Endothelial cell of umbilical vein (primary cell): ENCODE data around the gene ZPR1. TPM values are rescaled to one million over a fixed set of nuclear protein-coding genes. Genes with fewer than 3 reads are reported as not detected.

ENCODE experiments used
- BruUV-seq: library from RNA; stranded (reverse); fragments of 400-500 nt; replicated peaks from 2 replicates; lab custom pipeline; 2021; lab: Mats Ljungman, UMichigan
- CTCF ChIA-PET: fragments of 300-600, 350-600 bp; sonication (Branson Sonifier 250); formaldehyde crosslinking; loops from one replicate; lab custom pipeline; 2021; ENCODE audit warnings: antibody characterized with exemption, inconsistent platforms; lab: Charles Lee
- POLR2A ChIA-PET: fragments of 300-600, 350-600 bp; sonication (Branson Sonifier 250); formaldehyde crosslinking; loops from one replicate; lab custom pipeline; 2021; ENCODE audit warnings: antibody characterized with exemption, inconsistent platforms; lab: Charles Lee
- DNase-seq: peaks from one replicate; pipeline ENCODE4 v3.0.0-alpha.2; 2011; ENCODE audit warnings: low read depth, low spot score
- FAIRE-seq: peaks from 2 replicates; lab custom pipeline; 2011; peaks lifted over from hg19 to GRCh38; lab: Jason Lieb, UNC
- H2AFZ ChIP-seq: 2 replicates; pipeline ENCODE4 v1.6.0; 2012; ENCODE audit warnings: low read depth, low read length, control low read depth, inconsistent platforms
- H3K27ac ChIP-seq: 2 replicates; pipeline ENCODE4 v1.5.1; 2011; ENCODE audit warnings: low read depth, mild to moderate bottlenecking, control low read depth, low read length, moderate library complexity; ENCODE audit not compliant: insufficient read depth
- H3K27me3 ChIP-seq, 2 experiments: 2 replicates each; pipeline versions ENCODE4 v1.6.0 to v1.6.1; 2011; ENCODE audit warnings: low read length in 2 of 2, mixed read lengths in 1 of 2; ENCODE audit not compliant: control insufficient read depth in 2 of 2, insufficient read depth in 2 of 2
- H3K36me3 ChIP-seq, 2 experiments: 2 replicates in 1 of 2; 3 replicates in 1 of 2; pipeline ENCODE4 v1.5.1; 2011; ENCODE audit warnings: low read length in 2 of 2, mild to moderate bottlenecking in 1 of 2, moderate library complexity in 1 of 2; ENCODE audit not compliant: control insufficient read depth in 2 of 2, insufficient read depth in 2 of 2; ENCODE audit errors: extremely low read depth in 1 of 2
- H3K4me1 ChIP-seq: 3 replicates; pipeline ENCODE4 v1.5.1; 2011; ENCODE audit warnings: mild to moderate bottlenecking, low read length; ENCODE audit not compliant: control insufficient read depth, insufficient read depth; ENCODE audit errors: extremely low read depth
- H3K4me2 ChIP-seq: 2 replicates; pipeline ENCODE4 v1.6.1; 2011; ENCODE audit warnings: low read length, control low read depth, mixed read lengths; ENCODE audit not compliant: insufficient read depth
- H3K4me3 ChIP-seq, 3 experiments: fragments of 200-600 bp in 1 of 3; sonication (generic), shearing (Covaris generic) in 1 of 3; replicated peaks in 1 of 3; 2 replicates each; pipeline ENCODE4 v1.5.1; 2011 to 2016; ENCODE audit warnings: control low read depth in 3 of 3, low read length in 3 of 3, mild to moderate bottlenecking in 2 of 3, inconsistent platforms in 1 of 3, low read depth in 1 of 3, moderate library complexity in 1 of 3; ENCODE audit not compliant: insufficient read depth in 1 of 3
- H3K79me2 ChIP-seq: 2 replicates; pipeline ENCODE4 v1.6.0; 2012; ENCODE audit warnings: low read length, inconsistent platforms; ENCODE audit not compliant: control insufficient read depth, insufficient read depth
- H3K9ac ChIP-seq: replicated peaks from 2 replicates; pipeline ENCODE3; 2011; ENCODE audit warnings: low read length, control low read depth; ENCODE audit not compliant: insufficient read depth; ENCODE audit errors: extremely low read depth
- H3K9me1 ChIP-seq: replicated peaks from 3 replicates; pipeline ENCODE4 v1.6.0; 2011; ENCODE audit warnings: mild to moderate bottlenecking, low read length; ENCODE audit not compliant: control insufficient read depth, insufficient read depth; ENCODE audit errors: extremely low read depth
- H3K9me3 ChIP-seq: replicated peaks from 2 replicates; pipeline ENCODE4 v1.5.1; 2012; ENCODE audit warnings: low read length, inconsistent platforms; ENCODE audit not compliant: control insufficient read depth, insufficient read depth
- H4K20me1 ChIP-seq: replicated peaks from 2 replicates; pipeline ENCODE3; 2011; ENCODE audit warnings: mild to moderate bottlenecking, low read length; ENCODE audit not compliant: control insufficient read depth, insufficient read depth; ENCODE audit errors: extremely low read depth
- EZH2 ChIP-seq: IDR thresholded peaks from 2 replicates; pipeline ENCODE4 v1.6.1; 2012; ENCODE audit warnings: borderline replicate concordance, low read depth, mild to moderate bottlenecking, moderate library complexity, low read length, inconsistent platforms; ENCODE audit not compliant: severe bottlenecking
- GATA2 ChIP-seq: IDR thresholded peaks from 2 replicates; pipeline ENCODE4 v1.7.0; 2011; ENCODE audit warnings: low read depth, mild to moderate bottlenecking, moderate library complexity, mixed read lengths, low read length; ENCODE audit not compliant: insufficient read length, insufficient read depth
- MYC ChIP-seq: IDR thresholded peaks from one replicate; pipeline ENCODE4 v1.6.1; 2011; ENCODE audit warnings: mild to moderate bottlenecking, low read depth, low read length
- POLR2A ChIP-seq: IDR thresholded peaks from 2 replicates; pipeline ENCODE4 v1.6.1; 2012; ENCODE audit warnings: low read depth, mild to moderate bottlenecking, control low read depth, low read length
- dilution Hi-C: fragments of 300-500 bp; cut with MboI; formaldehyde crosslinking; loops from one replicate; pipeline ENCODE4 v1.15.0; 2019; ENCODE audit warnings: low sequenced_read_pairs; ENCODE audit not compliant: extremely low pct_ligation_motif_present
- intact Hi-C: fragments of 100-400 bp; cut with micrococcal nuclease; formaldehyde crosslinking; loops from one replicate; pipeline ENCODE4 v1.10.0; 2022
- polyA plus RNA-seq, 4 experiments: library from polyadenylated mRNA; depleted of rRNA in 3 of 4; stranded (reverse) in 3 of 4; unstranded in 1 of 4; fragments of >200 nt; gene quantifications; 2 replicates each; pipeline versions ENCODE4 v1.2.1 to v1.2.3, GENCODE V29; 2011 to 2012; ENCODE audit warnings: missing spikeins in 1 of 4
- total RNA-seq: library from RNA; stranded (reverse); gene quantifications from 2 replicates; pipeline ENCODE4 v1.2.3, GENCODE V29; 2021
- TF ChIP-seq, protein P1 (sequence below), 2 donors: IDR thresholded peaks; 1 replicate in 1 of 2; 2 replicates in 1 of 2; pipeline ENCODE4 v1.5.1; 2011; ENCODE audit warnings: low read length in 2 of 2, mild to moderate bottlenecking in 2 of 2, moderate library complexity in 2 of 2, control low read depth in 1 of 2, inconsistent platforms in 1 of 2, low read depth in 1 of 2; ENCODE audit not compliant: insufficient read depth in 1 of 2; ENCODE audit errors: extremely low read depth in 1 of 2

ZPR1 gene
- total and polyA plus RNA-seq, 2 donors (not counting 3 experiments of a cell fraction or from before 2014, with no cell fraction given): 22.6 to 54.5 TPM

DNA sequence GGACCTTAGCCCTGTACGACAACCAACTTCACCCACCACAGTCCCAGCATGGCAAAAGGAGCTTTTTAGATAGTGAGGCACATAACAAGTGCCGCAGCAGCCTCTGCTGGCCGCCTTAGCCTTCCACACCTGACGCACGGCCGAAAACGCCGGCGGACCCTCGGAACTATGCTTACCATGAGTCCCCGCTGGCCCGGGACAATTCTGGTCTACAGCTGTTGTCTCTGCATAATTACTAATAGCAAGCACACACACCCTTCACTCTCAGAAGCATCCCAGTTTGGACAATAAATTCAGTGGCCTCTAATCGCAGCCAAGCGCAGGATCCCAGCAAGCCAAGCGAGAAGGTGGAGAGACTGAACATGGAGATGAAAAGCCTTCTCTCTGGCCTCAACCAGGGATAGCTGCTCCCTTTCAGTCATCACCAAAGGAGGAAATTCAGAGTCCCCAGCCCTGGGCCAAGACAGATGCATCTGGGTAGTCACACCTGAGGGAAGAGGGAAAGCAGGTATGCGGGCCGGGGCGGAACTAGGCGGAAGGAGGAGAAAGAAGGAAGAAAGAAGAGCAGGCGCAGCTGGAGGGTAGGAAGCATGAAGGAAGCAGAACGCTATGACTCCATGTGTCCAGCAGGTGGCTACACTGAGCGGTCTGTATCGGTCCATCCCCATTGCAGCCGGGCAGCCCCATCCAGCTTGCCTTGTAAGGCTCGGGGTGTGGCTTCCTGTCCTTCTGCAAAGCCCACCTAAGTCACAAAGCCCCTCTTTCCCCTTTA lies 55.4 kb downstream of the ZPR1 start:
- BruUV-seq: no TSS peak
- Histone ChIP-seq H3K36me3 (no peaks in the 10 kb centered on the region), H3K9ac (no peak overlapping the region), H3K9me3 (no peaks in the 10 kb centered on the region), H3K9me1 (no peaks in the 10 kb centered on the region), H3K4me3 (no peak overlapping the region), H3K27ac (no peak overlapping the region), H3K4me1 (no peaks in the 10 kb centered on the region), H3K4me2 (no peak overlapping the region), H3K27me3 (peaks cover 8 to 15% of the 10 kb centered on the region in 2 experiments), H3K79me2 (no peaks in the 10 kb centered on the region), H4K20me1 (no peaks in the 10 kb centered on the region), H2AFZ (no peak overlapping the region)
- POLR2A ChIA-PET: no interaction called here
- CTCF ChIA-PET: interaction anchor here (0.6 to 4.6 kb wide), 23 partner anchors 9 to 610 kb away, joined by 3 to 67 read pairs (median 4); partner anchors contain the start of genes APOA5, PAFAH1B2 and ZPR1
- peak; percentile 94 for FAIRE-seq
- dilution Hi-C loops (no loop called here), intact Hi-C loops (loop anchor here (1.0 to 5.0 kb wide), 4 partner anchors 10 to 494 kb away; partner anchors contain the start of gene APOA1)
- TF ChIP-seq POLR2A (no peak), EZH2 (no peak), MYC (peak; percentile 17), GATA2 (no peak)
- TF ChIP-seq, protein P1, sequence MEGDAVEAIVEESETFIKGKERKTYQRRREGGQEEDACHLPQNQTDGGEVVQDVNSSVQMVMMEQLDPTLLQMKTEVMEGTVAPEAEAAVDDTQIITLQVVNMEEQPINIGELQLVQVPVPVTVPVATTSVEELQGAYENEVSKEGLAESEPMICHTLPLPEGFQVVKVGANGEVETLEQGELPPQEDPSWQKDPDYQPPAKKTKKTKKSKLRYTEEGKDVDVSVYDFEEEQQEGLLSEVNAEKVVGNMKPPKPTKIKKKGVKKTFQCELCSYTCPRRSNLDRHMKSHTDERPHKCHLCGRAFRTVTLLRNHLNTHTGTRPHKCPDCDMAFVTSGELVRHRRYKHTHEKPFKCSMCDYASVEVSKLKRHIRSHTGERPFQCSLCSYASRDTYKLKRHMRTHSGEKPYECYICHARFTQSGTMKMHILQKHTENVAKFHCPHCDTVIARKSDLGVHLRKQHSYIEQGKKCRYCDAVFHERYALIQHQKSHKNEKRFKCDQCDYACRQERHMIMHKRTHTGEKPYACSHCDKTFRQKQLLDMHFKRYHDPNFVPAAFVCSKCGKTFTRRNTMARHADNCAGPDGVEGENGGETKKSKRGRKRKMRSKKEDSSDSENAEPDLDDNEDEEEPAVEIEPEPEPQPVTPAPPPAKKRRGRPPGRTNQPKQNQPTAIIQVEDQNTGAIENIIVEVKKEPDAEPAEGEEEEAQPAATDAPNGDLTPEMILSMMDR (IDR thresholded peaks at IDR 0.05; ENCODE audit: extremely low read depth in 1 of 2, insufficient read depth in 1 of 2, low read depth in 1 of 2, low read length in 2 of 2): peak; percentile 78 to 96
- peak; percentile 40 for DNase-seq
